ENCODE measurements around the gene CYSRT1. TPM values are rescaled to one million over a fixed set of nuclear protein-coding genes. Genes with fewer than 3 reads are reported as not detected.

The CYSRT1 gene
- total RNA-seq, 1 experiment from 2014 or later: 1.7 TPM

- no peak for TF ChIP-seq CTCF (IDR thresholded peaks at IDR 0.05; ENCODE audit: insufficient read depth in 1 of 2, low read depth in 1 of 2, low read length in 1 of 2, severe bottlenecking in 1 of 2, unreplicated experiment in 1 of 2)
- H3K9me3 Mint-ChIP-seq (ENCODE audit: unreplicated experiment): no peaks in the 10 kb centered on the region
- CTCF ChIA-PET: no interaction called here
- peaks cover 25% of the 10 kb centered on the region for H3K4me1 ChIP-seq
- intact Hi-C loops (cut with micrococcal nuclease; ENCODE audit: unreplicated experiment): no loop called here
- H3K9me3 ChIP-seq: no peaks in the 10 kb centered on the region
- no peaks in the 10 kb centered on the region for H3K27me3 ChIP-seq (replicated peaks; ENCODE audit: control insufficient read depth, insufficient read depth, low read length)
- peaks cover 6% of the 10 kb centered on the region for H3K4me1 Mint-ChIP-seq (ENCODE audit: low read depth, unreplicated experiment)
- H3K27me3 Mint-ChIP-seq (ENCODE audit: insufficient read depth, unreplicated experiment): no peaks in the 10 kb centered on the region
- H3K27ac Mint-ChIP-seq (ENCODE audit: unreplicated experiment): peak overlapping the region; percentile 71
- BruUV-seq (replicated peaks): TSS peak; percentile 8
- DNase-seq: peak; percentile 83 to 88
- POLR2A ChIA-PET: interaction anchor here (0.6 to 0.8 kb wide), 2 partner anchors 12 to 23 kb away, joined by 3 read pairs; partner anchors contain the start of genes NDOR1, TMEM203 and TUBB4B
- peaks cover 27% of the 10 kb centered on the region for H3K36me3 Mint-ChIP-seq (ENCODE audit: insufficient read depth, unreplicated experiment)
- peak overlapping the region; percentile 66 for H3K4me3 Mint-ChIP-seq (ENCODE audit: unreplicated experiment)
- peak overlapping the region; percentile 23 for H3K4me3 ChIP-seq (ENCODE audit: low read depth, low read length)
- H3K36me3 ChIP-seq (ENCODE audit: control insufficient read depth, insufficient read depth, low read length): no peaks in the 10 kb centered on the region
Measured at GRCh38 chr9:137217276-137218211, 7.4 kb upstream of the CYSRT1 start.

- no peaks in the 10 kb centered on the region for H3K9me3 Mint-ChIP-seq (ENCODE audit: unreplicated experiment)
- ChIA-PET CTCF (interaction anchor here (0.8 kb wide), 2 partner anchors 18 to 189 kb away, joined by 3 to 8 read pairs; no protein-coding TSS in a partner anchor), POLR2A (interaction anchor here (0.5 to 0.6 kb wide), 2 partner anchors 13 to 28 kb away, joined by 3 to 5 read pairs; partner anchors contain the start of genes NDOR1 and TMEM203)
- no peaks in the 10 kb centered on the region for H3K9me3 ChIP-seq
- intact Hi-C loops (cut with micrococcal nuclease; ENCODE audit: unreplicated experiment): no loop called here
- DNase-seq: no peak
- BruUV-seq (replicated peaks): no TSS peak
- peak overlapping the region; percentile 31 for H3K4me3 Mint-ChIP-seq (ENCODE audit: unreplicated experiment)
- no peaks in the 10 kb centered on the region for H3K27me3 Mint-ChIP-seq (ENCODE audit: insufficient read depth, unreplicated experiment)
- H3K4me1 Mint-ChIP-seq (ENCODE audit: low read depth, unreplicated experiment): peaks cover 6% of the 10 kb centered on the region
- no peak overlapping the region for H3K27ac Mint-ChIP-seq (ENCODE audit: unreplicated experiment)
- H3K36me3 ChIP-seq (ENCODE audit: control insufficient read depth, insufficient read depth, low read length): no peaks in the 10 kb centered on the region
- TF ChIP-seq CTCF (IDR thresholded peaks at IDR 0.05; ENCODE audit: insufficient read depth in 1 of 2, low read depth in 1 of 2, low read length in 1 of 2, severe bottlenecking in 1 of 2, unreplicated experiment in 1 of 2): no peak
- H3K4me3 ChIP-seq (ENCODE audit: low read depth, low read length): no peak overlapping the region
- H3K27me3 ChIP-seq (replicated peaks; ENCODE audit: control insufficient read depth, insufficient read depth, low read length): no peaks in the 10 kb centered on the region
- H3K4me1 ChIP-seq: peaks cover 25% of the 10 kb centered on the region
- H3K36me3 Mint-ChIP-seq (ENCODE audit: insufficient read depth, unreplicated experiment): peaks cover 33% of the 10 kb centered on the region
Measured at GRCh38 chr9:137218212-137218753, 6.7 kb upstream of the CYSRT1 start.

GRCh38 chr9:137218754-137219271 is 6.2 kb upstream of the CYSRT1 start:
- Mint-ChIP-seq H3K4me3 (ENCODE audit: unreplicated experiment) (peak overlapping the region; percentile 31), H3K27ac (ENCODE audit: unreplicated experiment) (no peak overlapping the region), H3K9me3 (ENCODE audit: unreplicated experiment) (no peaks in the 10 kb centered on the region), H3K4me1 (ENCODE audit: low read depth, unreplicated experiment) (peaks cover 6% of the 10 kb centered on the region), H3K27me3 (ENCODE audit: insufficient read depth, unreplicated experiment) (no peaks in the 10 kb centered on the region), H3K36me3 (ENCODE audit: insufficient read depth, unreplicated experiment) (peaks cover 38% of the 10 kb centered on the region)
- no peaks in the 10 kb centered on the region for H3K36me3 ChIP-seq (ENCODE audit: control insufficient read depth, insufficient read depth, low read length)
- ChIA-PET POLR2A (interaction anchor here (0.5 kb wide), 1 partner anchor 28 kb away, joined by 5 read pairs; no protein-coding TSS in a partner anchor), CTCF (interaction anchor here (0.8 to 0.9 kb wide), 3 partner anchors 18 to 189 kb away, joined by 3 to 8 read pairs (median 3); partner anchors contain the start of gene SSNA1)
- intact Hi-C loops (cut with micrococcal nuclease; ENCODE audit: unreplicated experiment): loop anchor here (1.0 kb wide), 1 partner anchor 19 kb away; the partner anchor contains the start of gene TPRN
- H3K4me3 ChIP-seq (ENCODE audit: low read depth, low read length): no peak overlapping the region
- no peaks in the 10 kb centered on the region for H3K27me3 ChIP-seq (replicated peaks; ENCODE audit: control insufficient read depth, insufficient read depth, low read length)
- TF ChIP-seq CTCF (IDR thresholded peaks at IDR 0.05; ENCODE audit: insufficient read depth in 1 of 2, low read depth in 1 of 2, low read length in 1 of 2, severe bottlenecking in 1 of 2, unreplicated experiment in 1 of 2): no peak
- no TSS peak for BruUV-seq (replicated peaks)
- H3K9me3 ChIP-seq: no peaks in the 10 kb centered on the region
- H3K4me1 ChIP-seq: peaks cover 25% of the 10 kb centered on the region
- peak; percentile 76 to 81 for DNase-seq
